ENCODE measurements around the gene CEP63.

GRCh38 chr3:134460965-134461364, 24.9 kb upstream of the CEP63 start:
- TF ChIP-seq CTCF (conservative IDR thresholded peaks at IDR 0.05) (no peak), ZFX (IDR thresholded peaks at IDR 0.05) (no peak)

Measured in C4-2B (cell line).